Measurements from ENCODE around the gene CCL28.
"Not testable (repeated sequence)": the region's sequence is repeated elsewhere in the genome, so short reads cannot be mapped to it uniquely, and the experiment has no call there.

Gene CCL28

DNA sequence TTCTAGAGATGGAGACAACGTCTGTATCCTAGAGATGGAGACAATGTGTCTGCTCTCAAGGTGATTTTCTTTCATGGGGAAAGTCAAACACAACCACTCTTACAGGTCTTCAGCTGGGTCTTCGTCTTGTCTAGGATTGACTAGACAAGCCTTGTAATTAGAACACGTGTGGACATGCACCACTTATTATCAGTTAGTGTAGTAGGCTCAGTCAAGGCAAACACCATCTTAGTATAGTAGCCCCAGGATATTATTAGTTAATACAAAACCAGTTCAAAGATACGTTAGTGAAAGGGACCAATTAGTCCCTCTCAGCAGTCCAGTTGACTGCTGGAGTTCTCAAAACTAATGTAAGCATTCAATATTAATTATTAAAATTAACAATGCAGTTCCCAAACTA, 15.1 kb upstream of the CCL28 start:
- Histone ChIP-seq H3K4me3 (IDR thresholded peaks at IDR 0.05; ENCODE audit: insufficient read depth, low read depth, low read length) (no peak overlapping the region), H4K20me1 (ENCODE audit: insufficient read depth) (no peaks in the 10 kb centered on the region), H3K27me3 (ENCODE audit: insufficient read depth, low read depth) (no peaks in the 10 kb centered on the region), H3K36me3 (ENCODE audit: insufficient read depth) (no peaks in the 10 kb centered on the region), H3K79me2 (ENCODE audit: insufficient read depth, low read depth) (no peaks in the 10 kb centered on the region), H3K9ac (no peak overlapping the region), H3K4me2 (no peak overlapping the region), H3K4me1 (ENCODE audit: low read depth, poor library complexity, severe bottlenecking) (no peaks in the 10 kb centered on the region), H2AFZ (ENCODE audit: low read depth) (no peak overlapping the region), H3K27ac (no peak overlapping the region)
- TF ChIP-seq, protein P1, sequence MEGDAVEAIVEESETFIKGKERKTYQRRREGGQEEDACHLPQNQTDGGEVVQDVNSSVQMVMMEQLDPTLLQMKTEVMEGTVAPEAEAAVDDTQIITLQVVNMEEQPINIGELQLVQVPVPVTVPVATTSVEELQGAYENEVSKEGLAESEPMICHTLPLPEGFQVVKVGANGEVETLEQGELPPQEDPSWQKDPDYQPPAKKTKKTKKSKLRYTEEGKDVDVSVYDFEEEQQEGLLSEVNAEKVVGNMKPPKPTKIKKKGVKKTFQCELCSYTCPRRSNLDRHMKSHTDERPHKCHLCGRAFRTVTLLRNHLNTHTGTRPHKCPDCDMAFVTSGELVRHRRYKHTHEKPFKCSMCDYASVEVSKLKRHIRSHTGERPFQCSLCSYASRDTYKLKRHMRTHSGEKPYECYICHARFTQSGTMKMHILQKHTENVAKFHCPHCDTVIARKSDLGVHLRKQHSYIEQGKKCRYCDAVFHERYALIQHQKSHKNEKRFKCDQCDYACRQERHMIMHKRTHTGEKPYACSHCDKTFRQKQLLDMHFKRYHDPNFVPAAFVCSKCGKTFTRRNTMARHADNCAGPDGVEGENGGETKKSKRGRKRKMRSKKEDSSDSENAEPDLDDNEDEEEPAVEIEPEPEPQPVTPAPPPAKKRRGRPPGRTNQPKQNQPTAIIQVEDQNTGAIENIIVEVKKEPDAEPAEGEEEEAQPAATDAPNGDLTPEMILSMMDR (conservative IDR thresholded peaks at IDR 0.05; ENCODE audit: low read depth, low read length): no peak

DNA sequence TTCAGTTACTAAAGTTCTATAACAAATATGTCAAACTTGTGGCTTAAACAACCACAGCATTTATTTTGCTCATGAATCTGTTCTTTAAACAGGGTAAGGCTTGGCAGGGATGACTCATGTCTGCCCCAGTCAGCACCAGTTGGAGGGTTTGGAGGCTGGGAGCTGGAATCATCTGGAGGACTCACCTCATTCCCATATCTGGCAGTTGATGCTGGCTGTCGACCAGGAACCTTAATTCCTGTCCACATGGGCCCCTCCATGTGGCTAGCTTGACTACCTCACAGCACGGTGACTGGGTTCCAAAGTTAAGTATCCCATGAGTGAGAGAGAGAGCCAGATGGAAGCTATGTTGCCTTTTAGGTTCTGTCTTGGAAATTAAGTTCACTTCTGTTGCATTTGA, 13.8 kb upstream of the CCL28 start:
- no peak overlapping the region for H2AFZ ChIP-seq (ENCODE audit: low read depth)
- no peaks in the 10 kb centered on the region for H4K20me1 ChIP-seq (ENCODE audit: insufficient read depth)
- no peaks in the 10 kb centered on the region for H3K4me1 ChIP-seq (ENCODE audit: low read depth, poor library complexity, severe bottlenecking)
- no peaks in the 10 kb centered on the region for H3K79me2 ChIP-seq (ENCODE audit: insufficient read depth, low read depth)
- no peak overlapping the region for H3K9ac ChIP-seq
- H3K4me2 ChIP-seq: no peak overlapping the region
- TF ChIP-seq, protein P1 (conservative IDR thresholded peaks at IDR 0.05; ENCODE audit: low read depth, low read length): no peak
- no peak overlapping the region for H3K4me3 ChIP-seq (IDR thresholded peaks at IDR 0.05; ENCODE audit: insufficient read depth, low read depth, low read length)
- no peak overlapping the region for H3K27ac ChIP-seq
- H3K36me3 ChIP-seq (ENCODE audit: insufficient read depth): no peaks in the 10 kb centered on the region
- H3K27me3 ChIP-seq (ENCODE audit: insufficient read depth, low read depth): no peaks in the 10 kb centered on the region

DNA sequence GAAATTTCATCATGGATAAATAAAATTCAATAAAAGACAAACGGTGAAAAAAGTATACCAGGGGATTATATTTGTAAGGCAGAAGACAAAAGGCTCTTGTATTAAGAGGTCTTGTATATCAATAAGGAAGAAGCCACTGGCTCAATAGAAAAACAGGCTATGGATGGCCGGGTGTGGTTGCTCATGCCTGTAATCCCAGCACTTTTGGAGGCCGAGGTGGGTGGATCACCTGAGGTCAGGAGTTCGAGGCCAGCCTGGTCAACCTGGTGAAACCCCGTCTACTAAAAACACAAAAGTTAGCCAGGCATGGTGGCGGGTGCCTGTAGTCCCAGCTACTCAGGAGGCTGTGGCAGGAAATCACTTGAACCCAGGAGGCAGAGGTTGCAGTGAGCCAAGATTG, 10.9 kb upstream of the CCL28 start:
- not testable (repeated sequence) for H2AFZ ChIP-seq (ENCODE audit: low read depth); H3K79me2 ChIP-seq (ENCODE audit: insufficient read depth, low read depth); H3K27me3 ChIP-seq (ENCODE audit: insufficient read depth, low read depth); H3K9ac ChIP-seq; H3K4me3 ChIP-seq (IDR thresholded peaks at IDR 0.05; ENCODE audit: insufficient read depth, low read depth, low read length); H4K20me1 ChIP-seq (ENCODE audit: insufficient read depth); H3K4me1 ChIP-seq (ENCODE audit: low read depth, poor library complexity, severe bottlenecking); H3K4me2 ChIP-seq; H3K27ac ChIP-seq; H3K36me3 ChIP-seq (ENCODE audit: insufficient read depth)

DNA sequence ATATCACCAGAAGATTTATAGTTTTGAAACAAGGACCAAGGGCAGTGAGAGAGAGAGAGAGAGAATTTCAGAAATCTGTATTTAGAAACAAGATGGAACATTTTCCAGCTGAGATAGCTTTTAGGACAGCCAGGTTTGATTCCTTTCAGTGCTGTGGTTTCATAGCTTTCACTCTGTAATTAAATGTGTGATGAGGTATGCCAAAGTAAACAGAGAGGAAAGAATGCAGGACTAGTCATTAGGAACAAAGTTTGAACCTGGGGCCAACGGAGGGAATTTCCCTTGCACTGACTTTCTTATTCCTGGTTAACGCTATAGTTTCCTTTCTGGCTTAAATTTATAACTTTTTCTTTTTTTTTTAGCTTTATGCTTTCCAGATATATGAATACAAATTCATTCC, 10.0 kb upstream of the CCL28 start:
- no peak overlapping the region for H3K4me3 ChIP-seq (IDR thresholded peaks at IDR 0.05; ENCODE audit: insufficient read depth, low read depth, low read length)
- no peaks in the 10 kb centered on the region for H3K4me1 ChIP-seq (ENCODE audit: low read depth, poor library complexity, severe bottlenecking)
- H3K4me2 ChIP-seq: no peak overlapping the region
- H3K27ac ChIP-seq: no peak overlapping the region
- H3K27me3 ChIP-seq (ENCODE audit: insufficient read depth, low read depth): no peaks in the 10 kb centered on the region
- H4K20me1 ChIP-seq (ENCODE audit: insufficient read depth): no peaks in the 10 kb centered on the region
- H3K36me3 ChIP-seq (ENCODE audit: insufficient read depth): no peaks in the 10 kb centered on the region
- no peaks in the 10 kb centered on the region for H3K79me2 ChIP-seq (ENCODE audit: insufficient read depth, low read depth)
- H3K9ac ChIP-seq: no peak overlapping the region
- no peak overlapping the region for H2AFZ ChIP-seq (ENCODE audit: low read depth)
- TF ChIP-seq, protein P1 (conservative IDR thresholded peaks at IDR 0.05; ENCODE audit: low read depth, low read length): no peak

DNA sequence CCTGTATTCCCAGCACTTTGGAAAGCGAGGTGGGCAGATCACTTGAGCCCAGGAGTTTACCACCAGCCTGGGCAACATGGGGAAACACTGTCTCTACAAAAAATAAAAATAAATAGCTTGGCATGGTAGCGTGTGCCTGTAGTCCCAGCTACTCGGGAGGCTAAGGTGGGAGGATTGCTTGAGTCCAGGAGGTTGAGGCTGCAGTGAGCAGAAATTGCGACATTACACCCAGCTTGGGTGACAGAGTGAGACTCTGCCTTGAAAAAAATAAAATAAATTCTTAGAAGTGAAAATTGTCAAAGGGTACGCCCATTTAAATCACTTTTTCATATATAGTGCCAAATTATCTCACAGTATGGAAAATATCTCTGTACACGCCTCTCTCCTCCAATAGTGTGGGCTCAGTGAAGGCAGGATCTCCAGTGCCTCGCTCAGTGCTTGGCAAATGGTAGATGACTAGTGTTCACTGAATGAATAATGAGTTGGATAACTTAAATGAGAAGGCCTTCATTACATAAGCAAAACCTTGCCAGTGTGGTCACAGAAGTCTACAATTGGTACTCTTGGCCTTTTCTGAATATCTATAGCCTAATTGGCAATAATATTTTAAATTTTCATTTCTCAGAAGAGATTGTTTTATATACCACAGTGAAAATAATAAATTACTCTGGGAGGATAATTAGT, 9.4 kb upstream of the CCL28 start:
- H3K79me2 ChIP-seq (ENCODE audit: insufficient read depth, low read depth): no peaks in the 10 kb centered on the region
- H3K27me3 ChIP-seq (ENCODE audit: insufficient read depth, low read depth): no peaks in the 10 kb centered on the region
- no peaks in the 10 kb centered on the region for H3K36me3 ChIP-seq (ENCODE audit: insufficient read depth)
- H3K27ac ChIP-seq: no peak overlapping the region
- TF ChIP-seq, protein P1 (conservative IDR thresholded peaks at IDR 0.05; ENCODE audit: low read depth, low read length): no peak
- H3K4me3 ChIP-seq (IDR thresholded peaks at IDR 0.05; ENCODE audit: insufficient read depth, low read depth, low read length): no peak overlapping the region
- H3K9ac ChIP-seq: no peak overlapping the region
- no peaks in the 10 kb centered on the region for H4K20me1 ChIP-seq (ENCODE audit: insufficient read depth)
- H3K4me1 ChIP-seq (ENCODE audit: low read depth, poor library complexity, severe bottlenecking): no peaks in the 10 kb centered on the region
- no peak overlapping the region for H3K4me2 ChIP-seq
- no peak overlapping the region for H2AFZ ChIP-seq (ENCODE audit: low read depth)

Measured in KMS-11 (cell line).